Choroid plexus epithelial cell (primary cell): Measurements from ENCODE around the gene ECI1.
A peak's percentile ranks its signal among the peaks of the same experiment; 100 is the strongest.

ENCODE experiments used
- DNase-seq: peaks from one replicate; pipeline ENCODE4 v3.0.0-alpha.2; 2010; ENCODE audit warnings: low read depth
- H3K4me3 ChIP-seq: 2 replicates; pipeline ENCODE4 v1.5.1; 2011; ENCODE audit warnings: low read depth, mild to moderate bottlenecking, control low read depth, low read length, moderate library complexity
- CTCF ChIP-seq: conservative IDR thresholded peaks from 2 replicates; pipeline ENCODE4 v1.5.1; 2011; ENCODE audit warnings: low read depth, mild to moderate bottlenecking, control low read depth, inconsistent platforms, low read length, moderate library complexity

The ECI1 gene

DNA sequence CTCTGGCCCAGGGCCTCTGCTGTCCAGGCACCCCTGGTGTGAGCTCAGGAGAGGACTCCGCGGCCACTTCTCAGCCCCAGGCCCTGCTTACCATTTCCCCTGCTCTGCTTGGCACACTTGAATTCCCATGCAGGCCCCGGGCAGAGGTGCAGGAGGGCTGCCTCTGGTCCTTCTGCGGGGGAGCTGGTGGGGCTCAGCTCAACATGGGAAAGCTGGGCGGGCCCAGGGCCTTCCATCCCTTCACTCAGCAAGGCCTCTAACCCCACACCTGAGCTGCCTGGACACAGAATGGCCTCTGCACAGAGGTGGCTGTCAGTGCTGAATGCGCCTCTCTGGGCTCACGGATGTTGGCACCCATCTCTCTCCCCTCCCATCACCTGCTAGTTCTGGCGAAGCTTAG is 29.1 kb upstream of the ECI1 start:
- no peak overlapping the region for H3K4me3 ChIP-seq
- TF ChIP-seq CTCF = no peak
- no peak for DNase-seq

DNA sequence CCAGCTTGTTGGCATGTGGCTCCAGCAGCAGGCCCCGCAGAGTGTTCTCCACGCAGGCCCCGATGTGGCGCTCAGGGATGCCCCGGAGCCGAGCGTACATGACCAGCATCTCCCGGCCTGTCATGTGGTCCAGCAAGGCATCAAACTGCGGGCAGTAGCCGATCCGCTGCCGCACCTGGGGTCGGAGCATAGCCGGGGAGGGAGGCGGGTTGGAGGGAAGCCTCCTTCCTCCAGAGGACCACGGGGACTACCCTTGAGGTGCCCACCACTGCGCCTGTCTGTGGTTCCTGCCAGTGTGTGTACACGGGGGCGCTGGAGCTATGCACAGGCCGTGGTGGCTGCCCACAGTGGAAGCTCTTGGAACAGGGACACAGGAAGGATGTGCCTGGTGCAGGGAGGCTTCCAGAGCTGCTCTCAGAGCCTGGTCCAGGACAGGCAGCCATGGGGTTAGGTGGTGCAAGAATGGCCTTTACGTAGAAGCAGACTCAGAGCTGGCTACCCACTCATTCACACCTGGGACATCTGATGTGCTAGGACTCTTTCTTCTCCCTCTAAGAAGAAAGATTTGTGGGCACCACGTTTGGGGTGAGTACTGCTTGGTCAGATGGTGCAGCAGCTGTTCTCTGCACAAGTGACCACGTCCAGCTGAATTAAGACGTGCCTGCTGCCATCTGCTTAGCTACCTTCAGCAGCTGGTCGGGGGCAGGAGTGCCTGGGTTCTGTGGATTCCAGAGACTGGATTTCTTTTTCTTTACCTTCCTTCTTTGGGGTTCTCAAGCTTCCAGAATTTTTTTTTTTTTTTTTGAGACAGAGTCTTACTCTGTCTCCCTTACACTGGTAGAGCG is 27.8 kb upstream of the ECI1 start:
- DNase-seq = no peak
- TF ChIP-seq CTCF = no peak
- no peak overlapping the region for H3K4me3 ChIP-seq

DNA sequence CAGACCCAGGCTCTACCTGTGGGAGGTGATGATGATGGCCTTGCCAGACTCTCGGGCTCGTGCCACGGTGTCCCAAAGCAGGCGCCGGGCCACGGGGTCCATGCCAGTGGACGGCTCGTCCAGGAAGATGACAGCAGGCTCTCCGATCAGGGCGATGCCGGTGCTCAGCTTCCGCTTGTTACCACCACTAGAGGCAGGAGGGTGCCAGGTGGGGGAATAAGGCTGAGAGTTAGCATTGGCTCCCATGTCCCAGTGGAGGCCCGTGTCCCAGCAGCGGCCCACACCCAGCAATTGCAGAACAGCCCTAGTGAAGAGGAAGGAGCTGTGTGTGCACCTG is 26.9 kb upstream of the ECI1 start:
- TF ChIP-seq CTCF = peak; percentile 31
- DNase-seq = no peak
- H3K4me3 ChIP-seq = no peak overlapping the region

DNA sequence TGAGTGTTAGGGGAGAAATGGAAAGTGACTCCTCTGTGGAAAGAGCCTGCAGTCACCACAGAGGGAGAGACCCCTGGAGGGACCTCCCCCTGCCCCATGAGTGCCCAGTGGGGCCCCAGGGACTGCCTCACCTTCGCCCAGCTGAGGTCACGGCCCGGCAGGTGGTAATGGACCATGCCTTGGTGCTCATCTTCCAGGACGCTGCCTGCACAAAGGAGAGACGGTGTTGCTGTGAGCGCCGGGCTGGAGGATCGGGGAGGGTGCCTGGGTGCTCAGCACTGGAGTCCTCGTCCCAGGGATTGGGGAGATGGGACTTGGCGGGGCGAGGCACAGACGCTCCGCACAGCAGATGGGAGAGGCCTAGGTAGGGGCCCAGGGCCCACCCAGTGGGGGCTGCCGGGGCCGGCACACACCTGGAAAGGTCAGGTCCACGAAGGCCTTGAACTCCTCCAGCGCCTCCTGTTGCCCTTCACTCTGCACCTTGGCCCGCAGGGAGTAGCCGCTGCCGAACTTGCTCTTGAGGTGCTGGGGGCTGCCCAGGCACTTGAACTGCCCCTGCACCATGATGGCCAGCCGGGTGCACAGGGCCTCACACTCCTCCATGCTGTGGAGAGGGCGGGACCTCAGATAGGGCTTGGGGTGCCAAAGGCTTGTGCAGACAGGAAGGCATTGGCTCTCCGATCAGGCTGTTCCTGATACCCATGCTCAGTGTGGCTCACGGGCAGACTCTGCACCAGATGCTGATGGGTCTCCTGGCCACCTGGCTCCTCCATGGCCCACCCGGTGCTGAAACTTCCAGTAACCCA is 26.3 kb upstream of the ECI1 start:
- no peak overlapping the region for H3K4me3 ChIP-seq
- TF ChIP-seq CTCF = no peak
- no peak for DNase-seq

DNA sequence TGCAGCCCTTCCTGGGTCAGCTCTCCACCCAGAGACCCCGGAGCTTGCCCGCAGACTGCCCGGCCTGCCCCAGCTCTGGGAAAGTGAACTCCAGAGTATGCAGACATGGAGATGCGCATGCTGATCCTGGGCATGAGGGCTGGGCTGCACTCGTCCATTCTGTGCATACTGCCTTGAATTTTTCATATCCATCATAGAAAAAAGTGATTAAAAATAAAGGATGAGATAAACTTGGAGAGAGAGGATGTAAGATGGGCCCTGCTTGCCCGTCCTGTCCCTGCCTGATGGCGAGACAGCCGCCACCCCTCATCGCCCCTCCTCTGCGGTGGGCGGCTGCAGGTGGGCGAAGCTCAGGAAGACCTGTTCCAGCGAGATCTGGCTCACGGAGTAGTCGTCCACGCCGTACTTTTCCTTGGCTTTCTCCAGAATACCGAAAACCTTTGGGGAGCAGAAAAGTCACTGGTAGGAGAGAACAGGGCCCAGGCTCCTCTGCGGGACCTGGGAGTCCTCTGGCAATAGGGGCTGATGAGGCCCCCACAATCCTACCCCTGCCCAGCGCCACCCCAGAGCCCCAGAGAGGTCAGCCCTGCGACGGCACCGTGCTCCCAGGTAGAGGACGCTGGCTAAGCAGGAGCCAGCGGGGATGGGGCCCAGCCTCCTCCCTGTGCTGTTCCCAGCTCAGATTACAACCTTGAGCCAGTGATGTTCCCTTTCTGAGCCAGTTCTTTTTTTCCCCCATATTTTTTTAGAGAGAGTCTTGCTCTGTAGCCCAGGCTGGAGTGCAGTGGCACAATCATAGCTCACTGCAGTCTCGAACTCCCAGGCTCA is 25.2 kb upstream of the ECI1 start:
- no peak overlapping the region for H3K4me3 ChIP-seq
- no peak for TF ChIP-seq CTCF
- DNase-seq = no peak

DNA sequence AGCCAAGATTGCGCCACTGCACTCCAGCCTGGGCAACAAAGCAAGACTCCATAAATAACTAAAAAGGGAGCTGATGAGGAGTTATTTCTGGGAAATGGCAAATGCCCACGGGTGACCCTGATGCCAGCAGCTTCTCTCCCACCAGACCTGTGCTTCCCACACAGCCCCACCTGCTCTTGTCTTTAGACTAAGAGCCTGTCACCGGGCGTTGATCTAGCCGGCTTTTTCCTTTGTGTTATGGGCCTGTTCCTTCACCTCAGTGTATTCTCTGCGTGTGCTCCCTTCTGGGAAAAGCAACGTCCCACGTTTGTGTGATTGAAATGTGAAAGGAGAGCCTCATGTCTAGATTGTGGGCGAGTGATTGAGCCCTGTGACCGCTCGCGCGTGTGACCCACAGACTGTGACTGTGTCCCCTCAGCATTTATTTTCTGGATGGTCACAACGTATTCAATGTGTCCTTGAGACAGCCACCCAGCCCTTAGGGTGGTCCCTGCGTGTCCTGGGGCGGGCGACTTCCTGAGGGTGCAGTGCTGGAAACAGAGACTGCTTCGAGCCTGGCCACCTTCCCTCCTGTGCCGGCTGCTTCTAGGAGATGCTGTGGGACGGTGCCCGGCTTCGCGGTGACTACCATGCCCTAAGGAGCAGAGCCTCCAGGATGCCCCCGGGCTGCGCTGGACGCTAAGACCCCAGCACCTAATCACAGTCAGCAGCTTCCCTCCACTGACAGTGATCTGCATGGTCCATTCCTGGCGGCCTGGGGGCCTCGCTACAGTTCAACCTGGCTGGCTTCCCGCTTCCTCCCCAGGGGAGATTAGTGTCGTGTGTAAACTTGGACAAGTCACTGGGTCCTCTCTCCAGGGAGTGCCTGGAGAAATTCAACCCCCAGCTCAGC is 24.3 kb upstream of the ECI1 start:
- H3K4me3 ChIP-seq = no peak overlapping the region
- TF ChIP-seq CTCF = no peak
- DNase-seq = no peak
